T-helper 1 cell (primary cell): ENCODE results near the gene CCL4L2.
"Not testable (repeated sequence)": the region's sequence is repeated elsewhere in the genome, so short reads cannot be mapped to it uniquely, and the experiment has no call there.

Experiments used
- DNase-seq, 5 donors: peaks; one replicate each; pipeline ENCODE4 v3.0.0-alpha.2; 2012 to 2020

CCL4L2 gene

GRCh38 chr17:36221581-36222100 is 10.8 kb downstream of the CCL4L2 start:
- DNase-seq, result not testable (repeated sequence)

GRCh38 chr17:36222967-36223366 is 12.1 kb downstream of the CCL4L2 start:
- not testable (repeated sequence) for DNase-seq

- DNase-seq, result not testable (repeated sequence)
Observed at GRCh38 chr17:36229644-36230043, 18.8 kb downstream of the CCL4L2 start.

- not testable (repeated sequence) for DNase-seq
Observed at GRCh38 chr17:36242046-36242445, 31.2 kb downstream of the CCL4L2 start.
